ENCODE data around the gene GSK3B. TPM values are rescaled to one million over a fixed set of nuclear protein-coding genes. Genes with fewer than 3 reads are reported as not detected.
"Not testable (repeated sequence)": the region's sequence is repeated elsewhere in the genome, so short reads cannot be mapped to it uniquely, and the experiment has no call there.

GSK3B gene
- total RNA-seq, 1 donor from 2014 or later, result 60.8 TPM

DNA sequence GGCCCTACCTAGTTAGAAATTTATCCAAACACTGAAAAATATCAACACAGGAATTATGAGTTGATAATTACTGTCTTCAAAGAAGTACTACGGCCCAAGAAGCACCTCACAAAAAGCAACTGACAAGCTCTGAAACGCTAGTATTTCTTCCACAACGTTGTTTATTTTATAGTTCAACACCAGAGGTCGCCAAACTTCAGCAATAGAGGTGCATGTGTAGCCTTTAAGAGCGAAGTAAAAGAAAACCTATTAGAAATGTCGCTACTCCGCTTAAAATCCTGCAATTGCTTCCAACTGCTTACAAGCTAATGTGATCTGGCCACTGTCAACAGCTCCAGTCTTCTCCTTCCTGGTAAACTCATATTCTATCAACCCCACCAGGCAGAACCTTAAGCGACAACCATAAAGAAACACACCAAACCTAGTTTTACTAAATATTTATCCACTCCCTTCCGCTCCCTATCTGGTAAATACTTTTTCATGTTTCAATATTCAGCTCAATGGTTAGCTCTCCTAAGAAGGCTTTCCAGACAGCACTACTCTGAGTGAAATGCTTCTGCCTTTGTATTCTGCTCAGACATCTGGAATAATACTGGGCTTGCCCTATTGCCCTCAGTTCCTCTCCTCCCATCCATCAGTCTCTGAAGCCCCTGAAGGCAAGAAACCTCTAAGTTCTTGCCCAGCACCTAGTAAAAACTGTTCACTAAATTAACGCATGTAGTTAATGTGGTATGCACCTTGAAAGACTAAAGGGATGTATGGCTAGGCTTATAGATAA is 202.1 kb downstream of the GSK3B start:
- peaks cover 3% of the 10 kb centered on the region for H3K36me3 ChIP-seq (ENCODE audit: control insufficient read depth, insufficient read depth, low read length)

DNA sequence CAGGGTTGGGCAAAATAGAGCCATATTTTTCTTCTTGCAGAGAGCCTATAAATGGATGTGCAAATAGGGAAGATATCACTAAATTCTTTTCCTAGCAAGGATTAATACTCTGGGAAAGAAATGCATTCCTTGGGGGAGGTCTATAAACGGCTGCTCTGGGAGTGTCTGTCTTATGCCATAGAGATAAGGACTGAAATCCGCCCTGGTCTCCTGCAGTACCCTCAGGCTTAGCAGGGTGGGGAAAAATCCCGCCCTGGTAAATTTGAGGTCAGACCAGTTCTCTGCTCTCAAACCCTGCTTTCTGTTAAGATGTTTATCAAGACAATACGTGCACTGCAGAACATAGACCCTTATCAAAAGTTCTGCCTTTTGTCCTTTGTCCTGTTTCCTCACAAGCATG is 205.6 kb downstream of the GSK3B start:
- not testable (repeated sequence) for FAIRE-seq; H3K36me3 ChIP-seq (ENCODE audit: control insufficient read depth, insufficient read depth, low read length); DNase-seq (ENCODE audit: low read depth); H3K27me3 ChIP-seq (ENCODE audit: control insufficient read depth, insufficient read depth, low read length); H3K4me3 ChIP-seq (ENCODE audit: low read depth, low read length)

More for the DNA sequence above, 202.1 kb downstream of the GSK3B start:
- TF ChIP-seq, protein P1, sequence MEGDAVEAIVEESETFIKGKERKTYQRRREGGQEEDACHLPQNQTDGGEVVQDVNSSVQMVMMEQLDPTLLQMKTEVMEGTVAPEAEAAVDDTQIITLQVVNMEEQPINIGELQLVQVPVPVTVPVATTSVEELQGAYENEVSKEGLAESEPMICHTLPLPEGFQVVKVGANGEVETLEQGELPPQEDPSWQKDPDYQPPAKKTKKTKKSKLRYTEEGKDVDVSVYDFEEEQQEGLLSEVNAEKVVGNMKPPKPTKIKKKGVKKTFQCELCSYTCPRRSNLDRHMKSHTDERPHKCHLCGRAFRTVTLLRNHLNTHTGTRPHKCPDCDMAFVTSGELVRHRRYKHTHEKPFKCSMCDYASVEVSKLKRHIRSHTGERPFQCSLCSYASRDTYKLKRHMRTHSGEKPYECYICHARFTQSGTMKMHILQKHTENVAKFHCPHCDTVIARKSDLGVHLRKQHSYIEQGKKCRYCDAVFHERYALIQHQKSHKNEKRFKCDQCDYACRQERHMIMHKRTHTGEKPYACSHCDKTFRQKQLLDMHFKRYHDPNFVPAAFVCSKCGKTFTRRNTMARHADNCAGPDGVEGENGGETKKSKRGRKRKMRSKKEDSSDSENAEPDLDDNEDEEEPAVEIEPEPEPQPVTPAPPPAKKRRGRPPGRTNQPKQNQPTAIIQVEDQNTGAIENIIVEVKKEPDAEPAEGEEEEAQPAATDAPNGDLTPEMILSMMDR (IDR thresholded peaks at IDR 0.05; ENCODE audit: insufficient read depth, low read length, severe bottlenecking), result peak; percentile 58
- DNase-seq (ENCODE audit: low read depth), result peak; percentile 64
- Histone ChIP-seq H3K4me3 (ENCODE audit: low read depth, low read length) (no peak overlapping the region), H3K27me3 (ENCODE audit: control insufficient read depth, insufficient read depth, low read length) (no peaks in the 10 kb centered on the region)
- FAIRE-seq, result peak; percentile 40

DNA sequence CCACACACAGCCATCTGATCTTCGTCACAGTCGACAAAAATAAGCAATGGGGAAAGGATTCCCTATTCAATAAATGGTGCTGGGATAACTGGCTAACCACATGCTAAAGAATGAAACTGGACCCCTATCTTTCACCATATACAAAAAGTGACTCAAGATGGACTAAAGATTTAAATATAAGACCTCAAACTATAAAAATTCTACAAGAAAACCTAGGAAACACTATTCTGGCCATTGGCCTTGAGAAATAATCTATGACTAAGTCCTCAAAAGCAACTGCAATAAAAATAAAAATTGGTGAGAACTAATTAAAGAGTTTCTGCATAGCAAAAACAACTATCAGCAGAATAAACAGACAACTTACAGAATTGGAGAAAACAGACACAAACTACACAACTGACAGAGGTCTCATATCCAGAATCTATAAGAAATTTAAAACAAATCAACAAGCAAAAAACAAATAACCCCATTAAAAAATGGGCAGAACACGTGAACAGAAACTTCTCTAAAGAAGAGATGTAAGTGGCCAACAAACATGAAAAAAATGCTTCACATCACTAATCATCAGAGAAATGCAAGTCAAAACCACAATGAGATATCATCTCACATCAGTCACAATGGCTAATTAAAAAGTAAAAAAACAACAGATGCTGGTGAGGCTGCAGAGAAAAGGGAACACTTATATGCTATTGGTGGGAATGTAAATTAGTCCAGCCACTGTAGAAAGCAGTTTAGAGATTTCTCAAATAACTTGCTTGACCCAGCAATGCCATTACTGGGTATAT is 208.3 kb downstream of the GSK3B start:
- TF ChIP-seq, protein P1 (IDR thresholded peaks at IDR 0.05; ENCODE audit: insufficient read depth, low read length, severe bottlenecking), result no peak
- DNase-seq (ENCODE audit: low read depth) (no peak), FAIRE-seq (no peak)
- Histone ChIP-seq H3K27me3 (ENCODE audit: control insufficient read depth, insufficient read depth, low read length) (no peaks in the 10 kb centered on the region), H3K36me3 (ENCODE audit: control insufficient read depth, insufficient read depth, low read length) (peaks cover 6% of the 10 kb centered on the region), H3K4me3 (ENCODE audit: low read depth, low read length) (no peak overlapping the region)

DNA sequence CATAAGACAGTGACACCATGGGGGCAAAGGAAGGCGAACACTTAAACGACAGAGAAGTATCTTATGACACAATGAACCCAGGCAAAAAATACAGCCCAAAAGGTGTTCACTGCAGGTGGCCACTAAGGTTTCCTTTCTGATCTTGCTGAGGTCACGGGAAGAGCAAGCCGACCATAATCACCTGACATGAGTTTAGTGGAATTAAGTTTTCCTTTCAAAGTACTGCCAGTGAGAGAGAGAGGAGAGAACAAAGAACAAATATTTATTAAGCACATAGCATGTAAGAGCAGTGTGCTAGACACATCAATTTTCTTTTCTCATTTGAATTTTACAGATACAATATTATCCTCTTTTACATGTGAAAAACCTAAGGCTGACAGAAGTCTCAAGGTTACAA is 210.1 kb downstream of the GSK3B start:
- TF ChIP-seq, protein P1 (IDR thresholded peaks at IDR 0.05; ENCODE audit: insufficient read depth, low read length, severe bottlenecking), result no peak
- Histone ChIP-seq H3K27me3 (ENCODE audit: control insufficient read depth, insufficient read depth, low read length) (no peaks in the 10 kb centered on the region), H3K36me3 (ENCODE audit: control insufficient read depth, insufficient read depth, low read length) (peaks cover 4% of the 10 kb centered on the region), H3K4me3 (ENCODE audit: low read depth, low read length) (no peak overlapping the region)
- FAIRE-seq (no peak), DNase-seq (ENCODE audit: low read depth) (no peak)

DNA sequence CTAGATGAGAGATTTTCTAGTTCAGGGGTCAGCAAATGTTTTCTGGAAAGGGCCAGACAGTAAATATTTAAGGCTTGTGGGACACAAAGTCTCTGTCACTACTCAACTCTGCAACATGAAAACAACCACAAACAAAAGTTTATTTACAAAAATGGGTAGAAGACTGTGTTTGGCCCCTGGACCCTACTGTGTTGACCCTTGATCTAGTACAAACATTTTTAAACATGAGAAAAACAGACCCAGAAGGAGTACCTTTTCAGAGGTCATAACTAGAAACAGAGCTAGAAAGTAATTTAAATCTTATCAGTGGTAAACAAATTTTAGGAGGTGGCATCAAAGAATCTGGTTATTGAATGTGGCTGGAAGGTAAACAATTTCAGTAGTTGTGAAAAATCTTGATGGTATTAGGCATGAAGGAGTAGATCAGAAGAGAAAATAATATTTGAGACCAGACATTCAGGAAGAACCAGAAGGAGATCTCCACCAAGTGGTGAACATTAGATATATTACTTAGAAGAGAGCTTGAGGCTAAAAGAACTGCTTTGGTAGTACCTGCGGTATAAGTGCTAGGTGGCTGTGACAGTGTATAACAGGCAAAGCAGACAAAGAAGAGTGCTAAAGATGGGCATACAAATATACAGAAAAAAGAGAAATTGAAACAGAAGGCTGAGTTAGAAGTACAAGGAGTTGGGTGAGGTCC is 210.6 kb downstream of the GSK3B start:
- H3K27me3 ChIP-seq (ENCODE audit: control insufficient read depth, insufficient read depth, low read length), result no peaks in the 10 kb centered on the region
- H3K4me3 ChIP-seq (ENCODE audit: low read depth, low read length), result no peak overlapping the region
- no peak for FAIRE-seq
- H3K36me3 ChIP-seq (ENCODE audit: control insufficient read depth, insufficient read depth, low read length), result peaks cover 4% of the 10 kb centered on the region
- TF ChIP-seq, protein P1 (IDR thresholded peaks at IDR 0.05; ENCODE audit: insufficient read depth, low read length, severe bottlenecking), result no peak
- DNase-seq (ENCODE audit: low read depth), result no peak

DNA sequence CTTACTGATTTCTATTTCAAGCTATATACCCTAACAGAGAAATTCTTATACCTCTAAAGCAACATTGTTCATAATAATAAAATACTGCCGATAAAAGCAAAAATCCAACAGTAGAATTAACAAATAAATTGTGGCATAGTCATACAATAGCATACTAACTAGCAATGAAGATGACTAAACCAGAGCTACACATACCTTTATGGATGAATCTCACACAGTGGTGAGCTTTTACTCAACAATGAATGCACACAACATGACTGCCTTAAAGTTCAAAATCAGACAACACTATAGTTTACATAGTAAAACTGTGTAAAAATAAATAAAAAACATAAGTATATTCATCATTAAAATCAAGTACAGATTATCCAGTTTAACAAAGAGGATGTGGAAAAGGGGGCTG is 213.3 kb downstream of the GSK3B start:
- H3K36me3 ChIP-seq (ENCODE audit: control insufficient read depth, insufficient read depth, low read length), result peaks cover 6% of the 10 kb centered on the region
- FAIRE-seq (no peak), DNase-seq (ENCODE audit: low read depth) (peak; percentile 13)

More for the DNA sequence above, 213.3 kb downstream of the GSK3B start:
- Histone ChIP-seq H3K4me3 (ENCODE audit: low read depth, low read length) (no peak overlapping the region), H3K27me3 (ENCODE audit: control insufficient read depth, insufficient read depth, low read length) (no peaks in the 10 kb centered on the region)
- TF ChIP-seq, protein P1 (IDR thresholded peaks at IDR 0.05; ENCODE audit: insufficient read depth, low read length, severe bottlenecking), result no peak

Data from bronchial epithelial cell (primary cell).